Heart left ventricle (tissue), 13 donors: ENCODE measurements around the gene S1PR2.

Experiments used
- POLR2A ChIP-seq, 2 donors: fragments of 450-650 bp; IDR thresholded peaks; one replicate each; pipeline ENCODE4 v1.6.1; 2017; ENCODE audit warnings: antibody characterized with exemption in 2 of 2, mild to moderate bottlenecking in 2 of 2, moderate library complexity in 2 of 2
- TF ChIP-seq, protein P1 (sequence below), 12 donors: fragments of 200-600 bp; sonication (generic) in 4 of 12; IDR thresholded peaks; one replicate each; pipeline versions ENCODE4 v1.5.0 to v1.8.0; 2018 to 2022; ENCODE audit warnings: antibody characterized with exemption in 12 of 12, mild to moderate bottlenecking in 5 of 12
- donor health status: ischemic (EF 13 %, LVEDD 7.1; RV severe dilation, severe dysfunction).
- donor health status: DM: no; HTN: yes; CAD: no.
- donor health status: DM: no; HTN: no; CAD: no.
- donor health status: ischemic (EF 25% LVEDD 6.9; RV normal size, moderate dysfunction).
- donor health status: ischemic (EF 25% LVEDD 5.7; RV mildly dilated, moderate dysfunction).
- donor health status: ischemic (EF 35%, LVEDD 5.7; RV mildly dilated, moderate dysfunction).
- donor health status: nonischemic (EF 11% LVEDD 7.7; RV severe dilation, severe dysfunction).
- donor health status: DM: yes; HTN: yes; CAD: no.
- donor health status: PGD.
- donor health status: ischemic (EF 29% LVEDD 5.4; RV normal size, mild dysfunction).
- donor health status: nonischemic (EF 23%, LVEDD 6.1; RV moderate dilation, normal function).

DNA sequence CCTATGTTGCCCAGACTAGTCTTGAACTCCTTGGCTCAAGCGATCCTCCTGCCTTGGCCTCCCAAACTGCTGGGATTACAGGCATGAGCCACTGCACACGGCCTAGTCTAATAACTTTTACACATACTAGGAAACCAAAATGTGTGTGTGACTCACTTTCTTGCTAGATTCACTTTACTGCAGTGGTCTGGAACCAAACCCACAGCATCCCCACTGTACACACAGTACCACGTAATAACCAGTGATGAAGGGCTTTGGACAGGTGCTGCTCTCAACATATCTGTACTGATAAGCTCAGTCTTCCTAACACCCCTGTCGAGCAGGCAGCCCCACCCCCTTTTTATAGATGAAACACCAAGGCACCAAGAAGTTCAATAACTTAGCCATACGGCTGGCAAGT is 41.5 kb downstream of the S1PR2 start:
- TF ChIP-seq POLR2A (IDR thresholded peaks at IDR 0.05) = no peak
- TF ChIP-seq, protein P1, sequence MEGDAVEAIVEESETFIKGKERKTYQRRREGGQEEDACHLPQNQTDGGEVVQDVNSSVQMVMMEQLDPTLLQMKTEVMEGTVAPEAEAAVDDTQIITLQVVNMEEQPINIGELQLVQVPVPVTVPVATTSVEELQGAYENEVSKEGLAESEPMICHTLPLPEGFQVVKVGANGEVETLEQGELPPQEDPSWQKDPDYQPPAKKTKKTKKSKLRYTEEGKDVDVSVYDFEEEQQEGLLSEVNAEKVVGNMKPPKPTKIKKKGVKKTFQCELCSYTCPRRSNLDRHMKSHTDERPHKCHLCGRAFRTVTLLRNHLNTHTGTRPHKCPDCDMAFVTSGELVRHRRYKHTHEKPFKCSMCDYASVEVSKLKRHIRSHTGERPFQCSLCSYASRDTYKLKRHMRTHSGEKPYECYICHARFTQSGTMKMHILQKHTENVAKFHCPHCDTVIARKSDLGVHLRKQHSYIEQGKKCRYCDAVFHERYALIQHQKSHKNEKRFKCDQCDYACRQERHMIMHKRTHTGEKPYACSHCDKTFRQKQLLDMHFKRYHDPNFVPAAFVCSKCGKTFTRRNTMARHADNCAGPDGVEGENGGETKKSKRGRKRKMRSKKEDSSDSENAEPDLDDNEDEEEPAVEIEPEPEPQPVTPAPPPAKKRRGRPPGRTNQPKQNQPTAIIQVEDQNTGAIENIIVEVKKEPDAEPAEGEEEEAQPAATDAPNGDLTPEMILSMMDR (IDR thresholded peaks at IDR 0.05) = no peak
